ENCODE measurements around the gene RGS6.

Gene RGS6

GRCh38 chr14:72419226-72419775, 487.1 kb downstream of the RGS6 start:
- H3K36me3 ChIP-seq (ENCODE audit: control insufficient read depth in 2 of 2, insufficient read depth in 2 of 2, low read length in 2 of 2), result no peaks in the 10 kb centered on the region
- peaks cover 0 to 12% of the 10 kb centered on the region in 2 donors for H3K9me3 ChIP-seq (ENCODE audit: control insufficient read depth in 2 of 2, low read length in 2 of 2)
- H3K27me3 ChIP-seq (ENCODE audit: control insufficient read depth in 1 of 2, insufficient read depth in 2 of 2, low read length in 2 of 2), result no peaks in the 10 kb centered on the region
- H3K4me1 ChIP-seq (ENCODE audit: control insufficient read depth, insufficient read depth, low read length), result peaks cover 3% of the 10 kb centered on the region
- no peak overlapping the region for H3K9ac ChIP-seq (ENCODE audit: low read length in 2 of 2)
- no peak overlapping the region for H3K27ac ChIP-seq (ENCODE audit: low read length)
- no peak overlapping the region for H3K4me3 ChIP-seq (ENCODE audit: low read length in 2 of 2)

DNA sequence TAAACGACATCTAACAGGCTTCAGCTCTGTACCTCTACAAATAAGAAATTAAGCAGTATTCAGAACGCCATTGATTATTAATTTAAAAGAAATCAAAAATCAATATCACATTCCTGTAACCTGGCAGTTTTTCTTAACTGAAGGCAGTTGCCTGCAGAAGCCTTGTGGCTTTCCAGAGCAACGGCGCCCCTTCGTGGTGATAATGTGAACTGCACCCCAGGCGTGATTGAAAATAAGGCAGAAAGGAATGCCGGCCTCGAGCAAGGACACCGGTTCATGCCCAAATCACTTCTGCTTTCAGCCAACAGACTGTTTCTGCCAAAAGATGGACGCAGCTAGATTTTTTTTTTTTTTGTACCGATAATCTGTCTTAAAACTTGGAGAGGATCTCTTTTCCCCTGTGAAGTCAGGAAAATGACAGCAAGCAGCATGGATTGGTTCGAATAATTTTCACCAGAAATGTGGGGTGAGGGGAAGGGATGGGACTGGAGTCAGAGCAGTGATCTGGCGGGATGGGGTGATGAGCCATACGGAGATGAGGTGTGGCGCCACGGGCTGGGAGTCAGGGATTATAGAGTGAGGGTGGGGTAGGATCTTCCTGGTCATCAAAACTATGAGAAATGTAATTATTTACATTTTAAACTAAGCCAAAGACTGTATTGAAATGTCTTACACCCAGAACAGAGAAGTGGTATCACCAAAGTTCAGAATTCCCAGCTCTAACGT, 488.7 kb downstream of the RGS6 start:
- Histone ChIP-seq H3K4me3 (ENCODE audit: low read length in 2 of 2) (no peak overlapping the region), H3K27me3 (ENCODE audit: control insufficient read depth in 1 of 2, insufficient read depth in 2 of 2, low read length in 2 of 2) (no peaks in the 10 kb centered on the region), H3K4me1 (ENCODE audit: control insufficient read depth, insufficient read depth, low read length) (peaks cover 3% of the 10 kb centered on the region), H3K9me3 (ENCODE audit: control insufficient read depth in 2 of 2, low read length in 2 of 2) (no peaks in the 10 kb centered on the region), H3K36me3 (ENCODE audit: control insufficient read depth in 2 of 2, insufficient read depth in 2 of 2, low read length in 2 of 2) (no peaks in the 10 kb centered on the region), H3K9ac (ENCODE audit: low read length in 2 of 2) (no peak overlapping the region), H3K27ac (ENCODE audit: low read length) (no peak overlapping the region)

DNA sequence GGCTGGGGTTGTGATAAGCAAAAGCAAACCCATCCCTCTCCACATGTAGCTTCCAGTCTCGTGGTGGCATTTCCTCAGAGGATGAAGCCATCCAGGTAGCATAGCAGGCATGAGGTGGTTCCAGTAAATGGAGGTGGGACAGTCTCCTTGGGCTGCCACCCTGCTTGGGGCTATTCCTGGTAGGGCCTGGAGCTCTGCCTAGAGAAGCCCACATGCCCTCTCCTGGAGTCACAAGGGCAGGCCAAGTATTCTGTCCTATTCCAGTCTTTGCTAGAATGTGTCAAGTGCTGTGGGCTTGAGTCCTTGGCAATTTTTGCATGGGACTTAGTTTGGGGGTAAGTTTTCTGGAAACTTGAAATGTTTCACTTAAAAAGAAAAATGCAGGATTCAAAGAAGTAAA, 491.7 kb downstream of the RGS6 start:
- Histone ChIP-seq H3K27ac (ENCODE audit: low read length) (no peak overlapping the region), H3K36me3 (ENCODE audit: control insufficient read depth in 2 of 2, insufficient read depth in 2 of 2, low read length in 2 of 2) (no peaks in the 10 kb centered on the region), H3K4me3 (ENCODE audit: low read length in 2 of 2) (no peak overlapping the region), H3K27me3 (ENCODE audit: control insufficient read depth in 1 of 2, insufficient read depth in 2 of 2, low read length in 2 of 2) (no peaks in the 10 kb centered on the region), H3K9ac (ENCODE audit: low read length in 2 of 2) (no peak overlapping the region), H3K4me1 (ENCODE audit: control insufficient read depth, insufficient read depth, low read length) (peaks cover 3% of the 10 kb centered on the region), H3K9me3 (ENCODE audit: control insufficient read depth in 2 of 2, low read length in 2 of 2) (peaks cover 3 to 7% of the 10 kb centered on the region in 2 donors)

DNA sequence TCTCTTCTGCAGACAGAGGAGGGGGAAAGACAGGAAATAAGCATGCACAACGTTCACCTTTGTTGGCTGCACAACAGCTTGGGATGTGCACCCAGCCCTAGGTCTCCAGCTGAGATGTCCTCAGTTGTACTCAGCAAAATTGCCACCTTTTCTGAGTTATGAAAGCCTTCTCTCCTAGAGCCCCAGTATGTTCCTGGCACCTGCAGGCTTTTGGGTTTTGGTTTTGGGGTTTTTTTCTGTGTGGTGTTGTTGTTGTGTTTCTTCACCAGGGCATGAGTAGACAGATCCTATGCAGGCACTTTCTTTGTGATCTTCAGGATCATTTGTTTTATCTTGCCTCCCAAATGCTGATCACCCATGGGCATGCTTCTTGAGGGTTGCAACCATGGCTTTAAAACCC, 498.2 kb downstream of the RGS6 start:
- Histone ChIP-seq H3K27me3 (ENCODE audit: control insufficient read depth in 1 of 2, insufficient read depth in 2 of 2, low read length in 2 of 2) (no peaks in the 10 kb centered on the region), H3K36me3 (ENCODE audit: control insufficient read depth in 2 of 2, insufficient read depth in 2 of 2, low read length in 2 of 2) (no peaks in the 10 kb centered on the region), H3K9ac (ENCODE audit: low read length in 2 of 2) (no peak overlapping the region), H3K4me1 (ENCODE audit: control insufficient read depth, insufficient read depth, low read length) (no peaks in the 10 kb centered on the region), H3K27ac (ENCODE audit: low read length) (no peak overlapping the region), H3K9me3 (ENCODE audit: control insufficient read depth in 2 of 2, low read length in 2 of 2) (peaks cover 3 to 7% of the 10 kb centered on the region in 2 donors), H3K4me3 (ENCODE audit: low read length in 2 of 2) (no peak overlapping the region)

DNA sequence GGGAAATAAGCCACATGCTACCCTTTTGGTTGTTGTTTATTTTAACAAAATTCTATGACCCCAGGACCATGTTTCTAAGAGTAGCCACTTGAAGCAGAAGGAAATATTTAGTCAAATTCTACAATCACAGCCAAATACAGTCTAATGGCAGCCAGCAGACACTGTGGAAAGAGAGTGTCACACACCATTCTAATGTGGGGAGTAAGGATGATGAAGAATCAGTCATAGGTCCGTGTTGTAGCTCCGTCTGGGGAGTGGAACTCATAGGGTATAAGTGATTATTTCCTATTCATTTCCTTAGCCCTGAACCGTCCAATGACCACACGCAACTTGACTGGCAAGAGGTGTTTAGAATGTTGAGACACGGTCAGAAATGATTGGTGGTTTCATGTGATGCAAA, 500.5 kb downstream of the RGS6 start:
- H3K36me3 ChIP-seq (ENCODE audit: control insufficient read depth in 2 of 2, insufficient read depth in 2 of 2, low read length in 2 of 2), result no peaks in the 10 kb centered on the region
- no peak overlapping the region for H3K9ac ChIP-seq (ENCODE audit: low read length in 2 of 2)
- H3K4me1 ChIP-seq (ENCODE audit: control insufficient read depth, insufficient read depth, low read length), result no peaks in the 10 kb centered on the region
- H3K4me3 ChIP-seq (ENCODE audit: low read length in 2 of 2), result no peak overlapping the region
- no peak overlapping the region for H3K27ac ChIP-seq (ENCODE audit: low read length)
- H3K9me3 ChIP-seq (ENCODE audit: control insufficient read depth in 2 of 2, low read length in 2 of 2), result peaks cover 2 to 4% of the 10 kb centered on the region in 2 donors
- H3K27me3 ChIP-seq (ENCODE audit: control insufficient read depth in 1 of 2, insufficient read depth in 2 of 2, low read length in 2 of 2), result no peaks in the 10 kb centered on the region

DNA sequence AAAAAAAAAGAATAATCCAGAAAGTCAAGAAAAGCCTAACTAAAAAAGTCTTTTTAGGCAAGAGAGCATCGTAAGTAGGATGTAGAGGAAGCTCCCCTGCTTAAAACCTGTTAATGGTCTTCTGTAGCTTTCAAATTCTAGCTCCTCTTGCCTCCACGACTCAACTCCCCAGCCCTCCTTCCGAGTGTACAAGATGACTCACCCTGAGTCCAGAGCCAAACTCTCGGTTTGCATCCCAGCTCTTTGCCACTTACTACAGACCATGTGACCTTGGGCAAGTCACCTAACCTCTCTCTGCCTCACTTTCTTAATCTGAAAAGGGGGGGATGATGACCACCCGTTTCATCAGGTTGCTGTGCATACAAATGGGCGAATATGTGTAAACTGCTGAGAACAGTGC, 501.3 kb downstream of the RGS6 start:
- Histone ChIP-seq H3K36me3 (ENCODE audit: control insufficient read depth in 2 of 2, insufficient read depth in 2 of 2, low read length in 2 of 2) (no peaks in the 10 kb centered on the region), H3K9ac (ENCODE audit: low read length in 2 of 2) (no peak overlapping the region), H3K27ac (ENCODE audit: low read length) (no peak overlapping the region), H3K9me3 (ENCODE audit: control insufficient read depth in 2 of 2, low read length in 2 of 2) (no peaks in the 10 kb centered on the region), H3K4me1 (ENCODE audit: control insufficient read depth, insufficient read depth, low read length) (no peaks in the 10 kb centered on the region), H3K27me3 (ENCODE audit: control insufficient read depth in 1 of 2, insufficient read depth in 2 of 2, low read length in 2 of 2) (no peaks in the 10 kb centered on the region), H3K4me3 (ENCODE audit: low read length in 2 of 2) (no peak overlapping the region)

DNA sequence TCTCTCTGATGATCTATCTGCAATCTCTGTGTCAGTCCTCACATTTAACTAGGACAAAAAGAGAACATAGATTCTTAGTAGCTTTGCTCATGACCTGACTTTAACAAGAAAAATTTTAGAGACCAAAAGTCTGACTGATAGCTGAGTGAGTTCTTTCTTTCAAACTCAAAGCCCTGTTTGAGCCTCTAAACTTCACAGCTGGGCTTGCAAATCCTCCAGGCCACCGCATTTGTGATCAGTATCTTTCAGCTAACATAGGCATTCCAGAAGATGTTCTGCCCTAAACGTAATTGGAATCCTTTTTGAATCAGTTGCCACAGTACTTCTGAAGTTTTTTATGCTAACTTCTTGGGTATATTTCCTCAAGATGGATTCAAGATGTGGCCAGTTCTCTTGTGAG, 502.6 kb downstream of the RGS6 start:
- Histone ChIP-seq H3K4me1 (ENCODE audit: control insufficient read depth, insufficient read depth, low read length) (no peaks in the 10 kb centered on the region), H3K4me3 (ENCODE audit: low read length in 2 of 2) (no peak overlapping the region), H3K27ac (ENCODE audit: low read length) (no peak overlapping the region), H3K9me3 (ENCODE audit: control insufficient read depth in 2 of 2, low read length in 2 of 2) (no peaks in the 10 kb centered on the region), H3K36me3 (ENCODE audit: control insufficient read depth in 2 of 2, insufficient read depth in 2 of 2, low read length in 2 of 2) (no peaks in the 10 kb centered on the region), H3K27me3 (ENCODE audit: control insufficient read depth in 1 of 2, insufficient read depth in 2 of 2, low read length in 2 of 2) (no peaks in the 10 kb centered on the region), H3K9ac (ENCODE audit: low read length in 2 of 2) (no peak overlapping the region)

DNA sequence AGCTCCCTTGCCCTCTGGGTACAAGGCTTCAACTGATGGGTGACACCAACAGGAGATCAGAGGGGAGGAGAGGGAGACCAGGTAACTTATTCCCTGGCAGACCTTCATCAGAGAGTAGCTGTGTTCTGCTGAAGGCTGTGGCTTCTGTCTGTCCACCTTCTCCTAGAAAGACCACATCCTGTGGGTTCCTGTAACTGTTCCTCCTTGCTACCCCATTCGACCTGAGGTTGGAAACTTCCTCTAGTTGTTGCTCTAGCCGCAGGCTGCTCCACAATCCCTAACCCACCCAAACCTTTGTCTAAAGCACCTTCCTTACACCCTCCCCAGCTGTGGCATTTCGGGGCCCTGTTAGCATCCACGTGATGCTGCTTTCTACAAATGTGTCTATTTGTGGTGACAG, 507.5 kb downstream of the RGS6 start:
- H3K27ac ChIP-seq (ENCODE audit: low read length), result no peak overlapping the region
- no peaks in the 10 kb centered on the region for H3K27me3 ChIP-seq (ENCODE audit: control insufficient read depth in 1 of 2, insufficient read depth in 2 of 2, low read length in 2 of 2)
- H3K9me3 ChIP-seq (ENCODE audit: control insufficient read depth in 2 of 2, low read length in 2 of 2), result no peaks in the 10 kb centered on the region
- H3K4me1 ChIP-seq (ENCODE audit: control insufficient read depth, insufficient read depth, low read length), result no peaks in the 10 kb centered on the region
- H3K9ac ChIP-seq (ENCODE audit: low read length in 2 of 2), result no peak overlapping the region
- no peaks in the 10 kb centered on the region for H3K36me3 ChIP-seq (ENCODE audit: control insufficient read depth in 2 of 2, insufficient read depth in 2 of 2, low read length in 2 of 2)
- H3K4me3 ChIP-seq (ENCODE audit: low read length in 2 of 2), result no peak overlapping the region

DNA sequence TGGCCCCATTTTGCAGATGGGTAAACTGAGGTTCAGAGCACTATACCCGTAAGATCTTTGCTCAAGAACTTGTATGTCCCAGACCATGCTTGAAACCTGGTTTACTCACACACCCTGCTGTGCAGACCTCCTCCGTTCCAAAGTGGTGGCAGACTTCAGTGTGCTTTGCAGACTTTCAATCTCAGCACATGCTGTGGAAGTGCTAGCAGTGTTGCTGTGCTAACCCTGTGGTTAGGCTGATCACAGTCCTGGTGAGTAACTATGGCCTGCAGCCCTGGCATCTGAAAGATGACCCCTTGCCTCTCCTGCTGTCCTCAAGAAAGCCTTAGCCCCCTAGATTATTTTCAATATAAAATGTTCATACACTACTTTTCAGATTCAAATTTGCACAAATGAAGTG, 511.0 kb downstream of the RGS6 start:
- no peaks in the 10 kb centered on the region for H3K36me3 ChIP-seq (ENCODE audit: control insufficient read depth in 2 of 2, insufficient read depth in 2 of 2, low read length in 2 of 2)
- H3K27me3 ChIP-seq (ENCODE audit: control insufficient read depth in 1 of 2, insufficient read depth in 2 of 2, low read length in 2 of 2), result no peaks in the 10 kb centered on the region
- H3K27ac ChIP-seq (ENCODE audit: low read length), result no peak overlapping the region
- no peak overlapping the region for H3K4me3 ChIP-seq (ENCODE audit: low read length in 2 of 2)
- no peak overlapping the region for H3K9ac ChIP-seq (ENCODE audit: low read length in 2 of 2)
- H3K9me3 ChIP-seq (ENCODE audit: control insufficient read depth in 2 of 2, low read length in 2 of 2), result no peaks in the 10 kb centered on the region
- H3K4me1 ChIP-seq (ENCODE audit: control insufficient read depth, insufficient read depth, low read length), result no peaks in the 10 kb centered on the region

DNA sequence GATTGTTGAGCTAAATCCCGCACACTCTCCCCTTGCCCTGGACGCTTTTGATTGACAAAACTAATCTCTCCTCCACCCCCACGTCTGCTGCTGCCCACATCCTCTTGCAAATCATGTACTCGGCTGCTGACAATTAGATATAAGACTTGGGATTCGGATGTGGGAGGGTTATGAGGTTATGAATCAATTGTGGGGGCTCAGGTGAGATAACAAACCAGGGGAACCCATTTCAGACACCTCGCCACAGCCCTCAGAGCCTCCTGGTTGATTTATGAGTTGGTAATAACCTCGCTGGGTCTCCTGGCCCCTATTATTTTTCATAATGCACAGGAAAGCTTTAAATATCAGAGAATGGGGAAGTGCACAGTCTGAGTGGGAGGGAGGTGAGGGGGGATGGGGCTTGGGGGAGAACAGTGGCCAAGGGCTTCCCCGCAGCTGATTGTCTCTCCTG, 511.8 kb downstream of the RGS6 start:
- H3K9ac ChIP-seq (ENCODE audit: low read length in 2 of 2), result no peak overlapping the region
- no peak overlapping the region for H3K4me3 ChIP-seq (ENCODE audit: low read length in 2 of 2)
- H3K36me3 ChIP-seq (ENCODE audit: control insufficient read depth in 2 of 2, insufficient read depth in 2 of 2, low read length in 2 of 2), result no peaks in the 10 kb centered on the region
- H3K27me3 ChIP-seq (ENCODE audit: control insufficient read depth in 1 of 2, insufficient read depth in 2 of 2, low read length in 2 of 2), result no peaks in the 10 kb centered on the region
- H3K9me3 ChIP-seq (ENCODE audit: control insufficient read depth in 2 of 2, low read length in 2 of 2), result no peaks in the 10 kb centered on the region
- no peak overlapping the region for H3K27ac ChIP-seq (ENCODE audit: low read length)
- H3K4me1 ChIP-seq (ENCODE audit: control insufficient read depth, insufficient read depth, low read length), result no peaks in the 10 kb centered on the region

DNA sequence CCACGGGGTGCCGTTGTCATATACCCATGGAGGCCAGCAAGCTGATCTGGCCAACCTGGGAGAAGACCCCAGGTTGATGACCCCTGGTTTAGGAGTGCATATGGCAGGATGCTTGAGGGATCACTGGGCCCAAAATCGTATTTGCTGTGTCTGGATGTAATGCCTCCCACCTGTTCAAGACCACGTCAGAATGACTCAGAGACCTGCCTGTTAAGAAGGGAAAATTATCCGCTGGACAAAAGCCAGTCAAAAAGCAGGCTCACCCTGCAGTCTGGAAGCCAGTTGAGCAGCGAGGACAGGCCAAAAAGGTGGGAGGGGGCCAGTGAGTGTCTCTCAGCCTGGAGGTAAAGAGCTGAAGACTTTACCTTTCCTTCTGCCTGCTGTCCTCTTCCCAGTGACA, 512.5 kb downstream of the RGS6 start:
- Histone ChIP-seq H3K4me1 (ENCODE audit: control insufficient read depth, insufficient read depth, low read length) (no peaks in the 10 kb centered on the region), H3K27me3 (ENCODE audit: control insufficient read depth in 1 of 2, insufficient read depth in 2 of 2, low read length in 2 of 2) (no peaks in the 10 kb centered on the region), H3K9me3 (ENCODE audit: control insufficient read depth in 2 of 2, low read length in 2 of 2) (no peaks in the 10 kb centered on the region), H3K4me3 (ENCODE audit: low read length in 2 of 2) (no peak overlapping the region), H3K36me3 (ENCODE audit: control insufficient read depth in 2 of 2, insufficient read depth in 2 of 2, low read length in 2 of 2) (no peaks in the 10 kb centered on the region), H3K9ac (ENCODE audit: low read length in 2 of 2) (no peak overlapping the region), H3K27ac (ENCODE audit: low read length) (no peak overlapping the region)

Measured in stomach smooth muscle (tissue), 2 donors.